T-helper 2 cell (primary cell): ENCODE data around the gene KPNA4.

Source experiments
- DNase-seq, 5 experiments: peaks; one replicate each; pipeline versions ENCODE4 v3.0.0 to v3.0.0-alpha.2; 2012 to 2022

The KPNA4 gene

GRCh38 chr3:160449636-160450598, 115.5 kb downstream of the KPNA4 start, which contains the start of gene TRIM59:
TSS of gene TRIM59 (minus strand) at chr3:160449786. CDS start at chr3:160439183, 10,603 bp downstream.
- peak; percentile 92 to 99 (median 96) for DNase-seq

GRCh38 chr3:160448845-160449635, 116.3 kb downstream of the KPNA4 start:
- peak in 1 of 5 experiments; percentile 87 for DNase-seq

- DNase-seq: no peak
Observed at GRCh38 chr3:160447544-160447943, 117.8 kb downstream of the KPNA4 start.

GRCh38 chr3:160446522-160447056, 118.8 kb downstream of the KPNA4 start:
- no peak for DNase-seq

GRCh38 chr3:160445854-160446253, 119.5 kb downstream of the KPNA4 start:
- no peak for DNase-seq
